ENCODE results near the gene ATG10. TPM values are rescaled to one million over a fixed set of nuclear protein-coding genes. Genes with fewer than 3 reads are reported as not detected.

The ATG10 gene
- total and polyA plus RNA-seq, 2 donors (not counting 1 experiment from before 2014, with no cell fraction given) = 1.6 to 11.6 TPM

GRCh38 chr5:81925981-81926380 lies 45.8 kb upstream of the ATG10 start:
- no peaks in the 10 kb centered on the region for H3K4me1 Mint-ChIP-seq
- no peaks in the 10 kb centered on the region for H4K20me1 ChIP-seq (ENCODE audit: control insufficient read depth, insufficient read depth, low read length, poor library complexity, severe bottlenecking)
- no peak overlapping the region for H3K9ac ChIP-seq (ENCODE audit: low read length)
- ATAC-seq (ENCODE audit: low read depth) (no peak), DNase-seq (no peak)
- intact Hi-C loops (cut with micrococcal nuclease) = no loop called here
- H3K27me3 ChIP-seq (replicated peaks in 1 of 4; ENCODE audit: control extremely low read depth in 1 of 4, control insufficient read depth in 3 of 4, insufficient read depth in 4 of 4, low read length in 3 of 4) = peaks cover 0 to 4% (median 2%) of the 10 kb centered on the region in 4 experiments
- H3K4me2 ChIP-seq (replicated peaks; ENCODE audit: low read depth, low read length, poor library complexity, severe bottlenecking) = no peak overlapping the region
- WGBS (ENCODE audit: insufficient coverage) = 98% methylated on average over 3 of the region's 7 CpGs
- no peak overlapping the region for H3K4me3 ChIP-seq (ENCODE audit: control extremely low read depth in 1 of 5, extremely low read depth in 1 of 5, insufficient read depth in 1 of 5, low read depth in 2 of 5, low read length in 4 of 5)
- H3K4me1 ChIP-seq (ENCODE audit: control insufficient read depth in 2 of 2, insufficient read depth in 2 of 2, low read length in 2 of 2) = no peaks in the 10 kb centered on the region
- H3K4me3 Mint-ChIP-seq = no peak overlapping the region
- H3K27ac ChIP-seq (ENCODE audit: low read length in 2 of 2) = no peak overlapping the region
- no peaks in the 10 kb centered on the region for H3K9me3 Mint-ChIP-seq (ENCODE audit: insufficient read depth)
- TF ChIP-seq, protein P1, sequence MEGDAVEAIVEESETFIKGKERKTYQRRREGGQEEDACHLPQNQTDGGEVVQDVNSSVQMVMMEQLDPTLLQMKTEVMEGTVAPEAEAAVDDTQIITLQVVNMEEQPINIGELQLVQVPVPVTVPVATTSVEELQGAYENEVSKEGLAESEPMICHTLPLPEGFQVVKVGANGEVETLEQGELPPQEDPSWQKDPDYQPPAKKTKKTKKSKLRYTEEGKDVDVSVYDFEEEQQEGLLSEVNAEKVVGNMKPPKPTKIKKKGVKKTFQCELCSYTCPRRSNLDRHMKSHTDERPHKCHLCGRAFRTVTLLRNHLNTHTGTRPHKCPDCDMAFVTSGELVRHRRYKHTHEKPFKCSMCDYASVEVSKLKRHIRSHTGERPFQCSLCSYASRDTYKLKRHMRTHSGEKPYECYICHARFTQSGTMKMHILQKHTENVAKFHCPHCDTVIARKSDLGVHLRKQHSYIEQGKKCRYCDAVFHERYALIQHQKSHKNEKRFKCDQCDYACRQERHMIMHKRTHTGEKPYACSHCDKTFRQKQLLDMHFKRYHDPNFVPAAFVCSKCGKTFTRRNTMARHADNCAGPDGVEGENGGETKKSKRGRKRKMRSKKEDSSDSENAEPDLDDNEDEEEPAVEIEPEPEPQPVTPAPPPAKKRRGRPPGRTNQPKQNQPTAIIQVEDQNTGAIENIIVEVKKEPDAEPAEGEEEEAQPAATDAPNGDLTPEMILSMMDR (IDR thresholded peaks at IDR 0.05) = no peak
- TF ChIP-seq EZH2 (IDR thresholded peaks at IDR 0.05; ENCODE audit: borderline replicate concordance, insufficient read depth, low read depth, low read length, poor library complexity, severe bottlenecking) = no peak
- no peak overlapping the region for H3K27ac Mint-ChIP-seq
- H3K36me3 ChIP-seq (replicated peaks in 1 of 2; ENCODE audit: control extremely low read depth in 1 of 2, control insufficient read depth in 1 of 2, extremely low read depth in 1 of 2, insufficient read depth in 2 of 2, low read length in 1 of 2) = no peaks in the 10 kb centered on the region
- H2AFZ ChIP-seq (ENCODE audit: insufficient read depth, low read depth, low read length, poor library complexity, severe bottlenecking) = no peak overlapping the region
- ChIA-PET POLR2A (no interaction called here), CTCF (no interaction called here)
- H3K79me2 ChIP-seq (ENCODE audit: control insufficient read depth, insufficient read depth, low read length) = no peaks in the 10 kb centered on the region
- peaks cover 0 to 8% (median 0%) of the 10 kb centered on the region in 3 donors for H3K9me3 ChIP-seq (ENCODE audit: control extremely low read depth in 1 of 3, control insufficient read depth in 2 of 3, insufficient read depth in 1 of 3, low read length in 2 of 3)
- peaks cover 33% of the 10 kb centered on the region for H3K27me3 Mint-ChIP-seq

DNA sequence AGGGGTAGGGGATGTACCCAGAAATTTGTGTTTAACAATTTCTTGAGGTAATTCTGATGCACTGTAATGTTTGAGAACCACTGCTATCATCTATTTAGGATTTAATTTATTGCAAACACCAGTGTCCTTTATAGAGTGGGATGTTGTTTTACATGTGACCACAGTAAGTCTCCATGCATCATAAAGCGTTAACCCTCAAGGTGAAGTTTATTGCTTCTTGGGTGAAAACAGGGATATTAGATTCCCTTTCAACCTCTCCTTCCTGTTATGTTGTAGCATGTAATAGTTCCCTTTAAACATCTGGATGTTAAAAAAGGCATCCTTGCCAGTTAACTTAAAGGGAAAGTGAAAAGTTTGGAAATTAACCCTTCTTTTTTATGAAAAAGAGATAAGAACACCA lies 35.8 kb upstream of the ATG10 start:
- Histone ChIP-seq H3K9me3 (ENCODE audit: control extremely low read depth in 1 of 3, control insufficient read depth in 2 of 3, insufficient read depth in 1 of 3, low read length in 2 of 3) (no peaks in the 10 kb centered on the region), H4K20me1 (ENCODE audit: control insufficient read depth, insufficient read depth, low read length, poor library complexity, severe bottlenecking) (no peaks in the 10 kb centered on the region), H2AFZ (ENCODE audit: insufficient read depth, low read depth, low read length, poor library complexity, severe bottlenecking) (no peak overlapping the region), H3K79me2 (ENCODE audit: control insufficient read depth, insufficient read depth, low read length) (no peaks in the 10 kb centered on the region), H3K4me2 (replicated peaks; ENCODE audit: low read depth, low read length, poor library complexity, severe bottlenecking) (no peak overlapping the region), H3K4me3 (ENCODE audit: control extremely low read depth in 1 of 5, extremely low read depth in 1 of 5, insufficient read depth in 1 of 5, low read depth in 2 of 5, low read length in 4 of 5) (no peak overlapping the region), H3K27ac (ENCODE audit: low read length in 2 of 2) (no peak overlapping the region), H3K9ac (ENCODE audit: low read length) (no peak overlapping the region), H3K4me1 (ENCODE audit: control insufficient read depth in 2 of 2, insufficient read depth in 2 of 2, low read length in 2 of 2) (no peaks in the 10 kb centered on the region), H3K27me3 (replicated peaks in 1 of 4; ENCODE audit: control extremely low read depth in 1 of 4, control insufficient read depth in 3 of 4, insufficient read depth in 4 of 4, low read length in 3 of 4) (no peaks in the 10 kb centered on the region), H3K36me3 (replicated peaks in 1 of 2; ENCODE audit: control extremely low read depth in 1 of 2, control insufficient read depth in 1 of 2, extremely low read depth in 1 of 2, insufficient read depth in 2 of 2, low read length in 1 of 2) (no peaks in the 10 kb centered on the region)
- intact Hi-C loops (cut with micrococcal nuclease) = no loop called here
- peaks cover 4% of the 10 kb centered on the region for H3K9me3 Mint-ChIP-seq (ENCODE audit: insufficient read depth)
- H3K27ac Mint-ChIP-seq = no peak overlapping the region
- no peak for TF ChIP-seq EZH2 (IDR thresholded peaks at IDR 0.05; ENCODE audit: borderline replicate concordance, insufficient read depth, low read depth, low read length, poor library complexity, severe bottlenecking)
- TF ChIP-seq, protein P1 (IDR thresholded peaks at IDR 0.05) = no peak
- no peaks in the 10 kb centered on the region for H3K4me1 Mint-ChIP-seq
- DNase-seq = no peak
- H3K27me3 Mint-ChIP-seq = no peaks in the 10 kb centered on the region
- no CpG with 5 or more reads among the region's 1 CpG for WGBS (ENCODE audit: insufficient coverage)
- ChIA-PET POLR2A (no interaction called here), CTCF (no interaction called here)
- ATAC-seq (ENCODE audit: low read depth) = no peak
- H3K4me3 Mint-ChIP-seq = no peak overlapping the region
